ENCODE results near the gene ATP5ME.

ATP5ME gene

GRCh38 chr4:624705-625590 lies 49.1 kb downstream of the ATP5ME start, which contains the start of gene PDE6B:
PDE6B (plus strand) TSS chr4:625573; CDS start chr4:625627, 54 bp downstream.
- Histone ChIP-seq H3K79me2 (ENCODE audit: insufficient read depth, low read length) (no peaks in the 10 kb centered on the region), H3F3A (ENCODE audit: insufficient read depth) (no peaks in the 10 kb centered on the region), H3K9ac (ENCODE audit: low read length) (no peak within 1 kb of the TSS), H3K9me2 (replicated peaks; ENCODE audit: insufficient read depth, low read length) (no peaks in the 10 kb centered on the region), H3K4me3 (ENCODE audit: insufficient read depth, low read length, poor library complexity, severe bottlenecking) (no peak within 1 kb of the TSS), H3K27ac (ENCODE audit: low read depth, low read length) (no peak within 1 kb of the TSS), H3K27me3 (ENCODE audit: low read length) (no peaks in the 10 kb centered on the region), H2AFZ (ENCODE audit: low read depth, low read length, severe bottlenecking) (no peak within 1 kb of the TSS), H3K4me2 (ENCODE audit: low read depth, low read length, poor library complexity, severe bottlenecking) (no peak within 1 kb of the TSS), H3K36me3 (ENCODE audit: low read length) (no peaks in the 10 kb centered on the region), H3K9me3 (ENCODE audit: insufficient read depth, low read length) (peaks cover 5% of the 10 kb centered on the region; the same call in 1 of the 2 replicates), H4K20me1 (ENCODE audit: low read depth, low read length) (no peaks in the 10 kb centered on the region)
- no peak for TF ChIP-seq CTCF (IDR thresholded peaks at IDR 0.05; ENCODE audit: insufficient read depth, low read length, poor library complexity, severe bottlenecking)

- Histone ChIP-seq H3K79me2 (ENCODE audit: insufficient read depth, low read length) (no peaks in the 10 kb centered on the region), H3K4me2 (ENCODE audit: low read depth, low read length, poor library complexity, severe bottlenecking) (no peak overlapping the region), H3F3A (ENCODE audit: insufficient read depth) (no peaks in the 10 kb centered on the region), H3K9me2 (replicated peaks; ENCODE audit: insufficient read depth, low read length) (no peaks in the 10 kb centered on the region), H4K20me1 (ENCODE audit: low read depth, low read length) (no peaks in the 10 kb centered on the region), H3K9ac (ENCODE audit: low read length) (no peak overlapping the region), H3K27me3 (ENCODE audit: low read length) (no peaks in the 10 kb centered on the region), H2AFZ (ENCODE audit: low read depth, low read length, severe bottlenecking) (no peak overlapping the region), H3K36me3 (ENCODE audit: low read length) (no peaks in the 10 kb centered on the region), H3K4me3 (ENCODE audit: insufficient read depth, low read length, poor library complexity, severe bottlenecking) (no peak overlapping the region), H3K27ac (ENCODE audit: low read depth, low read length) (no peak overlapping the region), H3K9me3 (ENCODE audit: insufficient read depth, low read length) (peaks cover 5% of the 10 kb centered on the region; the same call in 1 of the 2 replicates)
- TF ChIP-seq CTCF (IDR thresholded peaks at IDR 0.05; ENCODE audit: insufficient read depth, low read length, poor library complexity, severe bottlenecking) (no peak), EZH2phosphoT487 (conservative IDR thresholded peaks at IDR 0.05; ENCODE audit: low read length) (no peak)
Observed at GRCh38 chr4:623914-624566, 50.0 kb downstream of the ATP5ME start.

GRCh38 chr4:622996-623913 lies 50.8 kb downstream of the ATP5ME start:
- Histone ChIP-seq H3K9ac (ENCODE audit: low read length) (no peak overlapping the region), H3K79me2 (ENCODE audit: insufficient read depth, low read length) (no peaks in the 10 kb centered on the region), H3K4me3 (ENCODE audit: insufficient read depth, low read length, poor library complexity, severe bottlenecking) (no peak overlapping the region), H3K36me3 (ENCODE audit: low read length) (no peaks in the 10 kb centered on the region), H3K27me3 (ENCODE audit: low read length) (no peaks in the 10 kb centered on the region), H3K4me2 (ENCODE audit: low read depth, low read length, poor library complexity, severe bottlenecking) (no peak overlapping the region), H3K9me3 (ENCODE audit: insufficient read depth, low read length) (peaks cover 5% of the 10 kb centered on the region; the same call in 1 of the 2 replicates), H3F3A (ENCODE audit: insufficient read depth) (no peaks in the 10 kb centered on the region), H3K9me2 (replicated peaks; ENCODE audit: insufficient read depth, low read length) (no peaks in the 10 kb centered on the region), H4K20me1 (ENCODE audit: low read depth, low read length) (no peaks in the 10 kb centered on the region), H3K27ac (ENCODE audit: low read depth, low read length) (no peak overlapping the region), H2AFZ (ENCODE audit: low read depth, low read length, severe bottlenecking) (no peak overlapping the region)
- no peak for TF ChIP-seq CTCF (IDR thresholded peaks at IDR 0.05; ENCODE audit: insufficient read depth, low read length, poor library complexity, severe bottlenecking)
- TF ChIP-seq EZH2phosphoT487 (conservative IDR thresholded peaks at IDR 0.05; ENCODE audit: low read length) = no peak

All from SU-DHL-6 (cell line).